Hindlimb muscle (tissue), 1 donor: Measurements from ENCODE around the gene TCF23. TPM values are rescaled to one million over a fixed set of nuclear protein-coding genes. Genes with fewer than 3 reads are reported as not detected.
A peak's percentile ranks its signal among the peaks of the same experiment; 100 is the strongest.
"Not testable (repeated sequence)": the region's sequence is repeated elsewhere in the genome, so short reads cannot be mapped to it uniquely, and the experiment has no call there.

Experiments
- DNase-seq: peaks from one replicate; pipeline ENCODE4 v3.0.0-alpha.2; 2013
- polyA plus RNA-seq: library from polyadenylated mRNA; unstranded; fragments of 120-200 nt; gene quantifications from one replicate; pipeline ENCODE4 v1.2.1, GENCODE V29; 2013; ENCODE audit not compliant: insufficient read length

Gene TCF23
- polyA plus RNA-seq, 1 donor: 0.17 TPM

- DNase-seq: peak; percentile 40
These were observed 42.4 kb downstream of the TCF23 start for GRCh38 chr2:27191070-27191829.

- no peak for DNase-seq
These were observed 45.9 kb downstream of the TCF23 start for GRCh38 chr2:27194538-27195354.

GRCh38 chr2:27195799-27196198 lies 47.0 kb downstream of the TCF23 start:
- not testable (repeated sequence) for DNase-seq

GRCh38 chr2:27198068-27198467 lies 49.3 kb downstream of the TCF23 start:
- DNase-seq: not testable (repeated sequence)

- DNase-seq: no peak
These were observed 49.8 kb downstream of the TCF23 start for GRCh38 chr2:27198627-27199026.

GRCh38 chr2:27199241-27199640 lies 50.4 kb downstream of the TCF23 start:
- DNase-seq: no peak

- no peak for DNase-seq
These were observed 52.9 kb downstream of the TCF23 start for GRCh38 chr2:27201675-27202074.

GRCh38 chr2:27202854-27203253 lies 54.0 kb downstream of the TCF23 start:
- no peak for DNase-seq

GRCh38 chr2:27203741-27204140 lies 54.9 kb downstream of the TCF23 start:
- no peak for DNase-seq

- no peak for DNase-seq
These were observed 55.8 kb downstream of the TCF23 start for GRCh38 chr2:27204566-27204965.

- no peak for DNase-seq
These were observed 56.4 kb downstream of the TCF23 start for GRCh38 chr2:27205206-27205605.

GRCh38 chr2:27206346-27206745 lies 57.5 kb downstream of the TCF23 start:
- no peak for DNase-seq

Other genes with a start within 250 kb of the TCF23 start
- 41.2 TPM for gene MAPRE3, start 178.4 kb upstream of the TCF23 start, polyA plus RNA-seq
- 57.7 TPM for gene TMEM214, start 116.0 kb upstream of the TCF23 start, polyA plus RNA-seq
- 18.8 TPM for gene AGBL5, start 97.3 kb upstream of the TCF23 start, polyA plus RNA-seq
- 202 TPM for gene OST4, start 77.3 kb upstream of the TCF23 start, polyA plus RNA-seq
- 66.7 TPM for gene EMILIN1, start 70.4 kb upstream of the TCF23 start, polyA plus RNA-seq
- gene KHK, start 62.2 kb upstream of the TCF23 start, polyA plus RNA-seq: 1.5 TPM
- gene CGREF1, start 29.9 kb upstream of the TCF23 start, polyA plus RNA-seq: 0.75 TPM
- gene ABHD1, start 25.2 kb upstream of the TCF23 start, polyA plus RNA-seq: 0.18 TPM
- gene PREB, start 14.4 kb upstream of the TCF23 start, polyA plus RNA-seq: 35.1 TPM
- not detected for gene PRR30, start 9.6 kb upstream of the TCF23 start, polyA plus RNA-seq
- 83.7 TPM for gene ATRAID, start 63.0 kb downstream of the TCF23 start, polyA plus RNA-seq
- 18.6 TPM for gene SLC5A6, start 63.3 kb downstream of the TCF23 start, polyA plus RNA-seq
- 28.0 TPM for gene CAD, start 68.4 kb downstream of the TCF23 start, polyA plus RNA-seq
- gene SLC30A3, start 114.0 kb downstream of the TCF23 start, polyA plus RNA-seq: 2.8 TPM
- 0.34 TPM for gene DNAJC5G, start 126.4 kb downstream of the TCF23 start, polyA plus RNA-seq
- 128 TPM for gene TRIM54, start 133.4 kb downstream of the TCF23 start, polyA plus RNA-seq
- 2.5 TPM for gene UCN, start 159.4 kb downstream of the TCF23 start, polyA plus RNA-seq
- gene MPV17, start 174.1 kb downstream of the TCF23 start, polyA plus RNA-seq: 46.8 TPM
- 32.5 TPM for gene GTF3C2, start 207.8 kb downstream of the TCF23 start, polyA plus RNA-seq
- 34.4 TPM for gene EIF2B4, start 221.3 kb downstream of the TCF23 start, polyA plus RNA-seq
- gene SNX17, start 221.6 kb downstream of the TCF23 start, polyA plus RNA-seq: 75.0 TPM
- 15.4 TPM for gene ZNF513, start 231.7 kb downstream of the TCF23 start, polyA plus RNA-seq